Osteocyte (in vitro differentiated cells): ENCODE results near the gene DSTN. TPM values are rescaled to one million over a fixed set of nuclear protein-coding genes. Genes with fewer than 3 reads are reported as not detected.

Source experiments
- DNase-seq: peaks from one replicate; pipeline ENCODE4 v3.0.0; 2021; ENCODE audit warnings: mixed read lengths; ENCODE audit not compliant: unreplicated experiment; ENCODE audit errors: extremely low spot score
- H3K27ac Mint-ChIP-seq: one replicate; pipeline ENCODE4 v1.8.0; 2021; ENCODE audit warnings: mild to moderate bottlenecking, mixed read lengths; ENCODE audit not compliant: unreplicated experiment
- H3K27me3 Mint-ChIP-seq: one replicate; pipeline ENCODE4 v1.8.0; 2021; ENCODE audit warnings: mixed read lengths; ENCODE audit not compliant: unreplicated experiment
- H3K36me3 Mint-ChIP-seq: one replicate; pipeline ENCODE4 v1.8.0; 2021; ENCODE audit warnings: mixed read lengths; ENCODE audit not compliant: unreplicated experiment
- H3K4me1 Mint-ChIP-seq: one replicate; pipeline ENCODE4 v1.8.0; 2021; ENCODE audit warnings: mixed read lengths; ENCODE audit not compliant: unreplicated experiment
- H3K4me3 Mint-ChIP-seq: one replicate; pipeline ENCODE4 v1.8.0; 2021; ENCODE audit warnings: mild to moderate bottlenecking, moderate library complexity, mixed read lengths; ENCODE audit not compliant: unreplicated experiment
- H3K9me3 Mint-ChIP-seq: one replicate; pipeline ENCODE4 v1.8.0; 2021; ENCODE audit warnings: mixed read lengths; ENCODE audit not compliant: unreplicated experiment
- CTCF ChIP-seq: fragments of 200-600 bp; sonication (generic); IDR thresholded peaks from 2 replicates; pipeline ENCODE4 v1.5.0; 2021; ENCODE audit warnings: antibody characterized with exemption, mild to moderate bottlenecking, moderate library complexity
- total RNA-seq: library from RNA; stranded (reverse); gene quantifications from 2 replicates; pipeline ENCODE4 v1.2.1, GENCODE V29; 2021

Gene DSTN
- total RNA-seq, 1 donor from 2014 or later, result 684 TPM

GRCh38 chr20:17641520-17641964 lies 71.7 kb downstream of the DSTN start:
- peaks cover 34% of the 10 kb centered on the region for H3K4me1 Mint-ChIP-seq
- no peaks in the 10 kb centered on the region for H3K27me3 Mint-ChIP-seq
- no peak overlapping the region for H3K4me3 Mint-ChIP-seq
- no peak overlapping the region for H3K27ac Mint-ChIP-seq
- no peak for DNase-seq
- no peak for TF ChIP-seq CTCF
- H3K9me3 Mint-ChIP-seq, result no peaks in the 10 kb centered on the region
- H3K36me3 Mint-ChIP-seq, result peaks cover 12% of the 10 kb centered on the region

- no peak for TF ChIP-seq CTCF
- Mint-ChIP-seq H3K27me3 (no peaks in the 10 kb centered on the region), H3K4me1 (peaks cover 38% of the 10 kb centered on the region)
Measured at GRCh38 chr20:17641993-17642392, 72.1 kb downstream of the DSTN start.

GRCh38 chr20:17642404-17643269 lies 72.8 kb downstream of the DSTN start:
- no peak for DNase-seq
- H3K36me3 Mint-ChIP-seq, result peaks cover 11% of the 10 kb centered on the region
- peak overlapping the region; percentile 23 for H3K27ac Mint-ChIP-seq
- no peaks in the 10 kb centered on the region for H3K9me3 Mint-ChIP-seq
- H3K4me1 Mint-ChIP-seq, result peaks cover 41% of the 10 kb centered on the region
- no peak overlapping the region for H3K4me3 Mint-ChIP-seq
- no peak for TF ChIP-seq CTCF
- no peaks in the 10 kb centered on the region for H3K27me3 Mint-ChIP-seq

More at GRCh38 chr20:17641993-17642392, 72.1 kb downstream of the DSTN start:
- H3K4me3 Mint-ChIP-seq, result no peak overlapping the region
- DNase-seq, result no peak
- H3K9me3 Mint-ChIP-seq, result no peaks in the 10 kb centered on the region
- H3K36me3 Mint-ChIP-seq, result peaks cover 12% of the 10 kb centered on the region
- no peak overlapping the region for H3K27ac Mint-ChIP-seq

GRCh38 chr20:17643531-17644188 lies 73.8 kb downstream of the DSTN start:
- no peaks in the 10 kb centered on the region for H3K27me3 Mint-ChIP-seq
- no peak for DNase-seq
- H3K4me1 Mint-ChIP-seq, result peaks cover 48% of the 10 kb centered on the region
- H3K36me3 Mint-ChIP-seq, result peaks cover 14% of the 10 kb centered on the region
- TF ChIP-seq CTCF, result no peak
- H3K9me3 Mint-ChIP-seq, result no peaks in the 10 kb centered on the region
- H3K4me3 Mint-ChIP-seq, result no peak overlapping the region
- H3K27ac Mint-ChIP-seq, result peak overlapping the region; percentile 90

- Mint-ChIP-seq H3K4me1 (peaks cover 55% of the 10 kb centered on the region), H3K27ac (peak overlapping the region; percentile 90), H3K36me3 (peaks cover 14% of the 10 kb centered on the region), H3K4me3 (peak overlapping the region; percentile 43), H3K27me3 (no peaks in the 10 kb centered on the region), H3K9me3 (no peaks in the 10 kb centered on the region)
- TF ChIP-seq CTCF, result no peak
- DNase-seq, result no peak
Measured at GRCh38 chr20:17644451-17644850, 74.6 kb downstream of the DSTN start.
